Measurements from ENCODE around the gene SULF2. TPM values are rescaled to one million over a fixed set of nuclear protein-coding genes. Genes with fewer than 3 reads are reported as not detected.
A peak's percentile ranks its signal among the peaks of the same experiment; 100 is the strongest.

Gene SULF2
- polyA plus RNA-seq, 4 donors, result 63.4 to 90.4 (median 76.6) TPM

DNA sequence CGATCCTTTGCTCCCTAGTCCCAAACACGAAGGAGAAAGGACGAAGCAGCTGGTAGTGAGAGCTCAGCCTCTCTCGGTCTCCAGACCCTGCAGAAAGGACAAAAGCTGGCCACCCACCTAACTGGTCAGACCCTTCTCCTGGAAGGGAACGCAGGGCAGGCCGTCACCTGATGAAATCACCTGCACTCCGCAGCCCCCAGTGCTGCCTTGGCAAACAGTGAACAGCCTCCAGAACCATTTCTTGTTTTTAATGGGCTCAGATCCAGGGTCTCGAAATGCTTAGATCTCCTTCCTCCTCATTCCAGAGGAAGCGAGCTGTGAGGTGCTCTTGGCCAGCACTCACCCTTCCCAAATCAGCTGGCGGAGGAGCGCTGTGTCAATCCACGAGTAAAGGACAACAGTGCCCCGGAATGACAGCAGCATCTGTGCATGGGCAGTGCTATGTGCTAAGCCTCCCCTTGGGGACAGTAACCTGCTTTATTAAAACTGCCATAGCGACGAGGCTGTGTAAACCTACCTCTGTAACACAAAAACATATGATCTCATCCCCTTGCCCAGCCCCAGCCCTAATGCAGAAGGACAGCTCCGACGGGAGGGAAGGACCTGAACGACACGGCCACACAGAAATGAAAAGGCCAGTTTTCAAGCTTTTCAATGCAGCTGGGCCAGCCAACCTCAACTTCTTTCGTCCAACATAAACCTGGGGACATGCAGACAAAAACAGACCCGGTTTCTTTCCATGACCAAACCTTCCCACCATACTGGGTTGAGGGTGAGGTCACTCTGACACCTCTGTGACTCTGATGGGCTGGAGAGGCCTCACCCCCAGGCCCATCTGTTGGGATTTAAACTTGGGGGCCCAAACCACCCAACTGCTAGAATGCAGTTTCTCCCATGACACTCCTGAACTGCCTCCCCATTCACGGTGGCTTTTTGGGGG is 43.3 kb downstream of the SULF2 start:
- no peak for DNase-seq (ENCODE audit: low read depth in 4 of 4, low spot score in 3 of 4)

DNA sequence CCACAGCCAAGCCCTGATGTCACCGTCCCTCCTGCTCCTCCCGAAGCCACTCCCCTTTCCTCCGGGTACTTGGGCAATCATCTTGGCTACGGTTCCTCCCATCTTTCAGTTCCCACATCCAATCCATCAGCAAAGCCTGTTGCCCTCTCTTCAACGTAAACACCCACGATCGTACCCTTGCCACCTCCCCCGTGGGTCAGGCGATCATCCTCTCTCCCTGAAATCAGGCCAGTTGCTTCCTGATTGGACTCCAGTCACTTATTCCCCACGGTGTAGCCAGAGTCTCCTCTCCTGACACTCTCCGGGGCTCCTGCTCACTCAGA is 44.5 kb downstream of the SULF2 start:
- no peak for DNase-seq (ENCODE audit: low read depth in 4 of 4, low spot score in 3 of 4)

DNA sequence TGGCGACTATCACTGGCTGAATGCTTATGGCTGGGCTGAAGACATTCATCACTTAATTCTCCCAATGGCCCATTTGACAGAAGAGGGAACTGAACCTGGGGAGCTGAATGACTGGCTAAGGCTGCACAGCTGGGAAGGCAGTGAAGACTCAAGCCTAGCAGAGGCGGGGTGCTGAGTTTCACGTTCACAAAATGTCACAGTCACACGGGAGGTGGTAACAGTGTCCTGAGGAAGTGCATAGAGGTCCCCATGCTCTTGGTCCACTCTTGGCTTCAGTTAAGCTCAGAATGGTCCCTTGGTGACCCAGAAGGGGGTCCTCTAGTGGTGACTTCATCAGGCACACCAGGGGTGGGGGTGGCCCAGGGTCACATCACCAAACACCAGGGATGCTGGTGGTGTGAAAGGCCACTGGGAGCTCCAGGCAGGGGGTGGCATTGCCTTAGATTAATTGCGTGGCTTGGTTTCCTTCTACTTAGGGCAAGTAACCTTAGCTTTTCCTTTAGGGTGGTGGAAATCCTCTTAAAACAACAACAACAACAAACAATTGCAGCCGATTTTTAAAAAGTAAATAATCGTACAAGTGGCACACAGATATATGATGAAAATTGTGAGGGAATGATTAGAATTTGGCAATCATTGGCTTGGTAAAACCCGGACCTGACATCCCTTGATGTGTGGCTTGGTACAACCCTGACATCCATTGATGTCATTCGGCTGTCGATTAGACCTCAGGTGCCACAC is 45.0 kb downstream of the SULF2 start:
- no peak for DNase-seq (ENCODE audit: low read depth in 4 of 4, low spot score in 3 of 4)

DNA sequence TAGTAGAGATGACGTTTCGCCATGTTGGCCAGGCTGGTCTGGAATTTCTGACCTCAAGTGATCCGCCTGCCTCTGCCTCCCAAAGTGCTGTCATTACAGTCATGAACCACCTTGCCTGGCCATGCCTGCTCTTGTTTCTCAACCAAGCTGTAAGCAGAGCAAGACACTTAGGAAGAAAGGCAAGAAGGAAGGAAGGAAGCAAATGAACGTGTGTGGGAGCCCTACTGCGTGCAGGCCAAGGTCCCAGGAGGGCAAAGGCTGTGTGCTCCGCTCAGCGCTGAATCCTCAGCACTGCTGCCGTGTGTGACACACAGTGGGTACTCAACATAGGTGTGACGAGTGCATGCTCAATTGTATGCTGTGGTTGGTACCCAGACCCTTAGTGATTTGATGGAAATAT is 47.4 kb downstream of the SULF2 start:
- DNase-seq (ENCODE audit: low read depth in 4 of 4, low spot score in 3 of 4), result no peak

DNA sequence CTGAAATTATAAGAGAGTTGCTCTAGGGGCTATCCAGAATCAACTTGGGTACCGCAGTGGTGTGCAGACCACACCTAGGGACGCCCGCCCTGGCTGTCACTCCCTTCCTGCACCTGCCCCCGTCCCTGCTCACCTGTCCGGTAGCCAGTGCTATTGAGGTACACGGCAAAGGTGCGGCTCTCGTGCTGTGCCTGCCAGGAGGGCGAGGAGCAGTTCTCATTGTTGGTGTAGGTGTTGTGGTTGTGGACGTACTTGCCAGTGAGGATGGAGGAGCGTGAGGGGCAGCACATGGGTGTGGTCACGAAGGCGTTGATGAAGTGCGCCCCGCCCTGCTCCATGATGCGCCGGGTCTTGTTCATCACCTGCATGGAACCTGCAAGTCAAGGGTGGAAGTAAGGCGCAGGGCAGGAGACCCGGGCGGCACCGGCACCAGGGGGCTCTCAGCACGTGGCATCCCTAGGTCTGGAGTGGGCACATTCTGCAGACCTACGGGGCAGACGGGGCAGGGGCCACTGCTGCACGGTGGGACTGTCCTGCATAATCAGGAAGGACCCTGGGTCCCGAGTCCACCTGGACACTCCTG is 48.6 kb downstream of the SULF2 start:
- DNase-seq (ENCODE audit: low read depth in 4 of 4, low spot score in 3 of 4), result no peak

DNA sequence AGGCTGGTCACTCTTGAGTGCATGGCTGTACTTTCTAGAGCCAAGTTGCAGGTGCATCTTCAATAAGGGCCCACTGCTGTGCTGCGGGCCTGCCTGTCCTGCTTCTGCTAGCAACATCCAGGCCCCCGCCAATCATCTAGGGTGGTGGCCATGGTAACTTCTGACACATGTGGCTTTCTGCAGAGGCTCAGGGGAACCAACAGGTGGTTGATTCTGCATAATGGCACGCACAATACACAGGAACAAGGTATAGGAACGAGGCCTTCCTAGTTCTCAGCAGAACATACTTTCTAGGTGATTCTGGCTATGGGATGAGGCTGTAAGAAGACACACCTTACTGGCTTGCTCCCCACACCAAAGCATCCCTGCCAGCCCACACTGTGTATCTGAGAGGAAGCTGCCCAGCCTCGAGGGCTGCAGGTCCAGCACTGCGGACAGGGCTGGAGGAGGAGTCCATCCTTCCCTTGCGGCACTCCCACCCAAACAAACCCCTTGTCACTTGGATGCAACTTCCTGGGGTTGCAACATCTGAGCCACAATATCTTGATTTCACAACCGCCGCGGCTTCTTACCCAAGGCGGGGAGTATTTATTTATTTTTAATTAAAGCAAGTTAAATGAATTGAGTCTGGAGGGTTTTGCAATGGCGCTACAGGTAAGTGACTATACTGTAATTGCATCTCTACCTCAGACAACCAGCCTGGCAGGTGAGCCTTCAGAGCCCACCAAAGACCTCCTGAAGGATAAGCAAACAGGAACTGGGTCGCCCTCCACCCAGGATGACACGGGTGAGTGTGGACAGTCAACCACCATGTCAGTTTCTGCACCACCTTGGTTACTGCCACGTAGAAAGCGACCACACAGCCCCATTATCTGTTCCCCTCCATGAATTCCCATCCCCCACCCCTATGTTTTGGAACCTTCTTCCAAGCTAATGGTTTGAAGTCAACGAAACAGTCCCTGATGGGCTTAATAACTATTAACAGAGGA is 49.6 kb downstream of the SULF2 start:
- DNase-seq (ENCODE audit: low read depth in 4 of 4, low spot score in 3 of 4), result no peak

DNA sequence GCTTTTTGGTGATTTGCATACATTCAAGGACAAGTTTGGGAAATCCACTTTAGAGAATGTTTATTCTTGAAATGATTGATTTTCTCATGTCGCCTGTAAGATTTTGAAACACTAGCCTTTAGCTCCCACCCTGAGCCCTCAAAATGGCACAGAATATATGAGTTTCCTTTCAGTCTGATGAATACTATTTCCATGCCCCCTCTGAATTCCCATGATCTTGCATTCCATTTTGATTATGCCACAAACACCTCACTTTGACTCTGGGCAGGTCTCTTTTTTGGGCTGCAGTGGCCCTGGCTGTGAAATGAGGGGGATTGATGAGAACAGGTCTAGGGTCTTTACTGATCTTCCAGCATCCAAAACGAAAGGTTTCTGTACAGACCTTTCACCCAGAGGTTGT is 50.4 kb downstream of the SULF2 start:
- DNase-seq (ENCODE audit: low read depth in 4 of 4, low spot score in 3 of 4), result no peak

DNA sequence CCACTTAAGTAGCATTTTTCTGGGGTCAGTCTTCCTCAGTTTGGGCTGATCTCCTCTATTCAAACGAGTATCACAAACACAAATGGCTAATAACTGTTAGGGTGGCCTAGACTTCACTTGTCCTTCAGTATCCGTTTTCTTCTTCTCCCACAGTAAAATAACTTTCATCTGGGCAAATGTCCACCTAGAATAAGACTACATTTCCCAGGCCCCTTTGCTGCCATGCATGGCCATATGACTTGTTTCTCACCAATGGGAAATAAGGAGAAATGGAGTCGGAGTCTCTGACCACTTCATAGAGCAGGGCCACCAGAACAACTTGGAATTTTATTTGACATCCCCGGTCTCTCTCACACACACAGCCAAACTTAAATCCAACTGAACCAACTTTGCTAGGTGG is 51.4 kb downstream of the SULF2 start:
- DNase-seq (ENCODE audit: low read depth in 4 of 4, low spot score in 3 of 4), result no peak

DNA sequence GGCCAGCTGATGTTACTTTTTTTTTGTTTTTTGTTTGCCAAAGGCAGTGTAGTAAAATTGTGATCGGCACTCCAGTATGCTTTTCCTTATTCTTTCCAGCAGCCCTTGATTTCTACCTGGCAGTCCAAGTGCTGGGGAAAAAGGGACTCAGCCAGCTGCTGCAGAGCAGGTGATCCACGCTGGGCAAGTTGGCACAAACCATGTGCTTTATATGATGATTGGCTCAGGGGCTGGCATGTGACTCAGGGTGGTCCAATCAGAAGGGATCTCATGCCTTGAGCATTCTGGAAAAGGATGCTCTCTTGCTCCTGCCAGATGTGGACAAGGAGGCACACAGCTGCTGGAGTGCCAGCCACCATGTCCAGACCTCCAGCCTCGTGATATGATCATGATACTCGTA is 54.5 kb downstream of the SULF2 start:
- DNase-seq (ENCODE audit: low read depth in 4 of 4, low spot score in 3 of 4), result no peak

DNA sequence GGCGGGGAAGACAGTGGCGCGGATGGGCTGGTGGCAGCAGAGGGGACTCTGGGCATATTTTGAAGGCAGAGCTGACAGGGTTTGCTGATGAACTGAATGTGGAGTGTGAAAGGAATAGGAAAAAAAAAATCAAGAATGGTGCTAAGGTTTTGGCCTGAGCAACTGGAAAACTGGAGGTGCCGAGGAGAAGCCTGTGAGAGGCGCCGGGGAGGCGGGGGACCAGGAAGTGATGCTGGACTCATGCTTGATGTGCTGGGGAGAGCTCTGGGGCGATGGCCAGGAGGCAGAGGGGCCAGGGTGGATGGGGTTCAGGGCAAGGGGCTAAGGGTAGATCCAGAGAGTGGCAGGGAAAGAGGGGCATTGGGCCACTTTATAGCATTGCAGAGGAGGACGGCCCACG is 55.8 kb downstream of the SULF2 start:
- no peak for DNase-seq (ENCODE audit: low read depth in 4 of 4, low spot score in 3 of 4)

DNA sequence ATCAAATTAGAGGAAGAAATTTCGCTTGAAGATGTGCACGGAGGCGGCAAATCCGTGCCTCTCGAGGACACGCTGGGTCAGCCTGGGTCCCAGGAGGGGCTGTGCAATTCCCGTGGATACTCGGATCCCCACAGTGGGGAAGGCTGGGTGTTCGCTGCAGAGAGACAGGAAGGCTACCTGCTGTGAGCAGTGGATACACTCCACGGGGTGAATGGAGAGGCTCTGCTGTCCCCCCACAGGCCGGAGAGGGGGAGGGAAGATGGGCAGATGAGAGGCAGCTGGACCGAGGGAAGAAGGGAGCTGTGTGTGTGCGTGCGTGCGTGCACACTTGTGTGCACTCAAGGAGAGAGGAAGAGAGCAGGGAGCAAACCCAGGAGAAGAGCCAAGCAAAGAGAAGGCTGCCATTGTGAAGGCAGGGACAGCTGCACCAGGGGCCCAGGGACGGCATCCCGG is 57.3 kb downstream of the SULF2 start:
- no peak for DNase-seq (ENCODE audit: low read depth in 4 of 4, low spot score in 3 of 4)

DNA sequence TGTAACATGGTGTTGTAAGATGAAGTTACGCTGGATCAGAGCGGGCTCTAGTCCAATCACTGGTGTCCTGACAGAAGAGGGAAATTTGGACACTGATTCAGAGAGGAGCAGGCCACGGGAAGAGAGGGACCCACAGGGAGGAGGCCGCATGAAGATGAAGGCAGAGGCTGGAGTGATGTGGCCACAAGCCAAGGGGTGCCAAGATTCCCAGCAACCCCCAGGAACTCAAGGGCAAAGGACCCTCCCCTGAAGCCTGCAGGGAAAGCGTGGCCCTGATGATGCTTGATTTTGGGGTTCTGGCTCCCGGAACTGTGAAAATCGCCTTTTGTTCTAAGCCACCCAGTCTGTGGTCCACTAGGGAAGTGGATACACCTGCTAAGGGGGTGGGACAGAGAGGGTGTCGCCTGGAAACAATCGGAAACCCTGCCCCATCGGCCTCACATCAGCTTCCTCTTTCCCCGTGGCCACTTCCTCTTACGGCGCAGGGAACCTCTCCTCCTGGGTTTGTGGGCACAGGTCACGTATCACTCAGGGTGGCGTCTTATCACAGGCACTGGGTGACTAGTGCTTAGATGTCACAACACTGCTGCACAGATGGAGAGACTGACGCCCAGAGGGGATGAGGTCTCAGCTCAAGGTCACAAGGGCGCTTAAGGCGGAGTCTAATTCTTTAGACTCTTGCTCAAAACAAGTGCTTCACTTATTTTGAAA is 58.0 kb downstream of the SULF2 start:
- no peak for DNase-seq (ENCODE audit: low read depth in 4 of 4, low spot score in 3 of 4)

DNA sequence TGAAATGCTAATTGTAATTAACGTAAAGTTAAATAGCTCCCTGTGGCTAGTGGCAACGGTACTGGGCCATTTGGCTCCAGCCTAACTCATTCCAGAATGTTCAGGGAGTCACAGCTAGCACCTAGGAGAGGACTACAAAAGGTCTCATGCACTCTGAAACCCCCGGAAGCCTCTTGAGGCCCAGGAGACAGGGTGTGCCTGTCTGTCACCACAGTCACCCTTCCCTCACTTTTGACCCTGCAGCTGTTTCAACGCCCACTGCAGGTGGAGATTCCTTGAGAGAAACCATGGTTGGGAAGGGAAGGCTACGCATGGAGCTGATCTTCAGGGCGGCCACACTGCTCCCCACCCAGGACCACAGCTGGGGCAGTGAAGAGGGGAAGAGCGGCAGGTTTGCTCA is 58.6 kb downstream of the SULF2 start:
- no peak for DNase-seq (ENCODE audit: low read depth in 4 of 4, low spot score in 3 of 4)

DNA sequence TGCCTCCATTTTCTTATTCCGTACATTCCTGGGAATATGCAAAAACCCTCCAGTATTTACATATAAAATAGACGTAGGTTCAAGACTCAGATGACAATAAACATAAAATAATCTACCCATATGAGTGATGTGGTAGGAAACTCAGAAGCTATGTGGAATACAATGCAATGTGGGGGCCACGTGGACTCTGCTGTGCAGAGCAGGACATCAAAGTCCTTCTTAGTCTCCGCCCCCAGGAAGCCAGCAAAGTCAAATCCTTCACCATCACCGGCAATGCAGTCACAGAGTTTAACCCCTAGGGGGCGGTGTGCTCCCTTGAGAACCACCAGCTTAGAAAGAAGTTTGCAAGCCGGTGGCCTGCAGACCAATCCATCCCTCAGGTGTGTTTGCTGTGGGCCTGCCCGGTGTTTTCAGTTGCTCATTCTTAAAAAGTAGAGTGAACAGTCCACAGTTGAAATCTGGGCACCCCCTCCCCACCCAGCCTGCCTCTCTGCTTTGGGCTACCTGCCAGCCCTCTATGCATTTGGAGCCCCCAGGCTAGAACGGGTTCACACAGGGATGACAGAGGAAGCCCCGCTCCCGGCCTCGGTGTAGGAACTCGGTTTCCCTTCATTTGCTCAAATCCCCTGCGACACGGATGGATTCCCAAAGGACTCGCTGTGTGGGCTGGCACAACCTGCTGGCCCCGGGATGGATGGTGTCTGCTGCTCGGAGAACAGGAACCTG is 59.9 kb downstream of the SULF2 start:
- peak; percentile 76 to 84 (median 80) for DNase-seq (ENCODE audit: low read depth in 4 of 4, low spot score in 3 of 4)

DNA sequence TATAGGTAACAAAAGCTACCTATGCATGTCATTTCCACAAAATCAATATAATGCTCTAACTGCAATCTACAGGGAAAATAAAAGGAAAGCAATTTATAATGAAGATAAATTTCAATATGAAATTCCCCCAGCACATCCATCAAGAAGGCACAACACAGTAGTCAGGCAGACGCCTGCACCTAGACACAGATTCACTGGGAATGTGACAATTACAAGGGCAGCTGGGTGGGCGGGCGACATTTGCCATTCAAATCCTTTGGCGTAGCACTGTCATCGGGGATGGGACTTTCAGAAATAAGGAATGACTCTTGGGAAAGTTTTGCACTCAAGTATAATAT is 60.4 kb downstream of the SULF2 start:
- no peak for DNase-seq (ENCODE audit: low read depth in 4 of 4, low spot score in 3 of 4)

DNA sequence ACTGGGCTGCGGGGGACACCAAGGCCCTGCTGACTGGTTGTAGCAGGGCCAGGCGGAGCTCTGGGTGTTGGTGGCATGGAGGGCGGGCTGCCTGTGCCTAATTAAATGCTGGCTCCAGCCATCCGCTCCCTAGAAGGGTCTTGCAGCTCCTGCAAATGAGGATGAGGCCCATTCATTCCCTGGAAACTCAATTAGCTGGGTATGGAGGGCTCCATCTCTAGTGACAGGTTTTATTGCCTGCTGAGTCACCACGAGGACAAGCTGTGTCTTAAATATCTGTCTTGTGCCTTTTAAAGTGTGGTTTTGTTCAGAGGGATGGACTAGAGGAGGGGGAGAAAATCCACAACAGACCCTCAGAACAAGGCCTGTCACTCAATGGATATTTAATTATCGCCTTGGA is 60.9 kb downstream of the SULF2 start:
- no peak for DNase-seq (ENCODE audit: low read depth in 4 of 4, low spot score in 3 of 4)

DNA sequence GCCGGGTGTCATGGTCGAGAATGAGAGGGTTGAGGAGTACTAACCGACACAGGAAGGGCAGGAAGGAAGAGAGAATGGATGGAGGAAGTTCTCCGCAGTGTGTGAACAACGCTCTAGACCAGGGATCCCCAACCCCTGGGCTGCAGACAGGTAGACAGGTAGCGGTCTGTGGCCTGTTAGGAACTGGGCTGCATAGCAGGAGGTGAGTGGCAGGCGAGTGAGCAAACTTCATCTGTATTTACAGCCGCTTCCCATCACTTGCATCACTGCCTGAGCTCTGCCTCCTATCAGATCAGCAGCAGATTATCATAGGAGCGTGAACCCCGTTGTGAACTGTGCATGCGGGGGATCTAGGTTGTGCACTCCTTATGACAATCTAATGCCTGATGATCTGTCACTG is 62.0 kb downstream of the SULF2 start:
- DNase-seq (ENCODE audit: low read depth in 4 of 4, low spot score in 3 of 4), result no peak

DNA sequence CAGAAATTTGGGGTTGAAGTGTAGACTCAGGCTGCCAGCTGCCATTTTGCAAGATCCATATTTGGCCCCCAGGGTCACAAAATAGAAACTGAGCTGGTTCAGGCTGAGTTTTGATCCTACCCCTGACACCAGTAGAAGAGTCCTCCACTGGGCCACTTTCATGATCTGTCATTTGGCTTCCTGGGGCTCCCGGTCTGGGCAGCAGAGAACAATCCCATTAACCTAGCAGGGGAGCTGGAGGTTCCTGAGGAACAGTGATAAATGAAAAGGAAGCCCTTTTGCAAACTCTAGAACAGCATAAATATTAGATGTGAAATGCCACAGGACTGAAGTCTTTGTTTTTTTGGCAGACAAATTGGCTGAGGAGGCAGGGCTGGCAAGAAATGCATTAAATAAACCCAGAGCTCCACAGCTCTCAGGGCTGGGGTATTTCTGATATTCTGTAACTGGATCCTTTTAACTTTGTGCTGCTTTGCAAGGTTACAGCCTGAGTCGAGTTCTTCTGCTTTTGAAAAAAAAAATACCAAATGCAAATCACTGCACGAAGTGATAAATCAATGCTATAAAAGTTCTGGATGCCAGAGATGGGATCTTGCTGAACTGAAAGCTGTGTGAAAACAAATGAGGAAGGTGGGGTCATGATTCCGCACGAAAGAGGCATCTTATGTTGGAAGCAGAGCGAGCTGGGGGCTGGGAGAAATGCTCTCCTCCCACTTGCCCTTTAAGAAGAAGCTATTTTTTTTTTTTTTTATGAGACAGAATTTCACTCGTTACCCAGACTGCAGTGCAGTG is 64.4 kb downstream of the SULF2 start:
- peak in 1 of 4 donors; percentile 39 for DNase-seq (ENCODE audit: low read depth in 4 of 4, low spot score in 3 of 4)
